Retina (tissue), 1 donor: ENCODE results near the gene HECA.
"Not testable (repeated sequence)": the region's sequence is repeated elsewhere in the genome, so short reads cannot be mapped to it uniquely, and the experiment has no call there.

Experiments
- DNase-seq: peaks from one replicate; pipeline ENCODE4 v3.0.0-alpha.2; 2016

The HECA gene

GRCh38 chr6:139161817-139162284, 27.0 kb downstream of the HECA start:
- DNase-seq, result no peak

GRCh38 chr6:139164001-139164400, 29.1 kb downstream of the HECA start:
- DNase-seq, result no peak

GRCh38 chr6:139165324-139165723, 30.4 kb downstream of the HECA start:
- no peak for DNase-seq

DNA sequence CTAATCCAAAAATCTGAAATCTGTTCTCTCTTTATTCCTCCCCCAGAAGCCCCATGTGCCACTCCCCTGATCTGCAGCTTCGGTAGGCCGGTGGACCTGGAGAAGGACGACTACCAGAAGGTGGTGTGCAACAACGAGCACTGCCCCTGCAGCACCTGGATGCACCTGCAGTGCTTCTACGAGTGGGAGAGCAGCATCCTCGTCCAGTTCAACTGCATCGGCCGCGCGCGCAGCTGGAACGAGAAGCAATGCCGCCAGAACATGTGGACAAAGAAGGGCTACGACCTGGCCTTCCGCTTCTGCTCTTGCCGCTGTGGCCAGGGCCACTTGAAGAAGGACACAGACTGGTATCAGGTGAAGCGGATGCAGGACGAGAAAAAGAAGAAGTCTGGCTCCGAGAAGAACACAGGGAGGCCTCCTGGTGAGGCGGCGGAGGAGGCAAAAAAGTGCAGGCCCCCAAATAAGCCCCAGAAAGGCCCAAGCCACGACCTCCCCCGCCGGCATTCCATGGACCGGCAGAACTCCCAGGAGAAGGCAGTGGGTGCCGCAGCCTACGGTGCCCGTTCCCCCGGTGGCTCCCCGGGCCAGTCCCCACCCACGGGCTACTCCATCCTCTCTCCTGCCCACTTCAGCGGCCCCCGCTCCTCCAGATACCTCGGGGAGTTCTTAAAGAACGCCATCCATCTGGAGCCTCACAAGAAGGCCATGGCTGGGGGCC, 31.5 kb downstream of the HECA start:
- no peak for DNase-seq

- DNase-seq, result no peak
These were observed 32.1 kb downstream of the HECA start for GRCh38 chr6:139166956-139167313.

GRCh38 chr6:139172151-139172550, 37.3 kb downstream of the HECA start:
- no peak for DNase-seq

DNA sequence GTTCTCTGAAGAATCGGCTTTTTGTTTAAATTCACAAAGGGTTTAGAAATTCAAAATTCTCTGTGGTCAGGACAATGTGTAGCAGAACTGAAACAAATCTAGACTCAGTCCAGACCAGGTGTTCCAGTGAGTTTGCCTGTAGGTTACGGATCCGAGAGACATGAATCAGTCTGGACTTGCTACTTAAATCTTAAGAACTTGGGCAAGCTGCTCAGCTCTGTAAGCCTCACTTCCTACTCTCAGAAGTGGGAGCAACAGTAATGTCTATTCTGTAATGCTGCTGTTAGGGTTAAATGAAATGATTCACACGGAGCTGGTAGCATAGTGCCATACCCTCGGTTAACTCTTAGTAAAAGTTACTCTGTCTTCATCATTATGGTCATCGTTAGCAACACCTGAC, 37.7 kb downstream of the HECA start:
- DNase-seq, result no peak

GRCh38 chr6:139173172-139173571, 38.3 kb downstream of the HECA start:
- no peak for DNase-seq

DNA sequence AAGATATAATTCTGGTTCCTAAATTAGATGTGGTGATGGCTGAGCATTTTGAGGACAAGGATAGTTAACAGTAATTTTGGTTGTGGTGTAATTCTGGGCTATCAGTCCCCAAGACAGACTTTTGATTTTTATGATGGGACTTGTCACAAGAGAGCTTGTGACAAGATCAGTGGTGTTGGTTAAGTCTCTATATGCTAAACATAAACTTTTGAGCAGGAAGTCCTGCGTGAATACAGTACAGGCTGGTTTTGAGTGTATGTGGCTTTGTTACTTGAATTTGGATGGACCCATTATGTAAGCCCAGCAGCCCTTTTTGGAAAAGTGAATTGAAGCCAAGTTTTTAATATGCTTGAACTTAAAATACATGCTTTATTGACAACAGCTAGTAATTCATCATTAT, 38.9 kb downstream of the HECA start:
- DNase-seq, result no peak

- no peak for DNase-seq
These were observed 40.1 kb downstream of the HECA start for GRCh38 chr6:139174961-139175360.

- no peak for DNase-seq
These were observed 40.6 kb downstream of the HECA start for GRCh38 chr6:139175389-139175948.

DNA sequence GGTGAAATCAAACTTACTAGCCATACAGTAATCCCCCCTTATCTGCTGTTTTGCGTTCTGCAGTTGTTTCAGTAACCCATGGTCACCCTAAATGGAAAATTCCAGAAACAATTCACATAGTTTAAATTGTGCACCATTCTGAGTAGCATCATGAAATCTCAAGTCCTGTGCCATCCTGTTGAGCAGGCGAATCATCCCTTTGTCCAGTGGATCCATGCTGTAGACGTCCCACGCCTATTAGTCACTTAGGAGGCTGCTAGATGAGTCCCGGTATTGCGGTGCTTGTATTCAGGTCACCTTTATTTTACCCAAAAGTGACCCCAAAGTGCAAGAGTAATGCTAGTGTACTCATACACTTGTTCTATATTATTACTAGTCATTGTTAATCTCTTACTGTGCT, 46.4 kb downstream of the HECA start:
- no peak for DNase-seq

- DNase-seq, result no peak
These were observed 49.2 kb downstream of the HECA start for GRCh38 chr6:139184047-139184446.

DNA sequence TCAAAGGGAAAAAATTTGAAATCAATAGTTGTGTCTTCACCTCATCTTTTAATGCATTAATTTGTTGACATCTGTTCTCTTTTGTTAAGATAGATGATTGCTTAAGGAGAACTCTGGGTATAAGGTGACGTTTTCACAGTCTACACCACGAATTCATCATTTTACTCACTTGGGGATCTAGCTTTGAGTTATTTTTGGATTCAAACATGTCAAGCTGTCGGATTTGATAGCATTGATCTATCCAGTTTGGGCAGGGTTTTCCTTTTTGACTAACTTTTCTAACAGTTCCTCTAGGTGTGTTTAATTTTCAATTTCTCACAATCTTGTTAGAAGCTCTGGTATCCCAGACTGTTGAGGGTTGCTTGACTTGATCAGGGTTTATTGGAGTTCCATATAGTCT, 49.6 kb downstream of the HECA start:
- DNase-seq, result no peak

- DNase-seq, result no peak
These were observed 51.4 kb downstream of the HECA start for GRCh38 chr6:139186242-139186641.

DNA sequence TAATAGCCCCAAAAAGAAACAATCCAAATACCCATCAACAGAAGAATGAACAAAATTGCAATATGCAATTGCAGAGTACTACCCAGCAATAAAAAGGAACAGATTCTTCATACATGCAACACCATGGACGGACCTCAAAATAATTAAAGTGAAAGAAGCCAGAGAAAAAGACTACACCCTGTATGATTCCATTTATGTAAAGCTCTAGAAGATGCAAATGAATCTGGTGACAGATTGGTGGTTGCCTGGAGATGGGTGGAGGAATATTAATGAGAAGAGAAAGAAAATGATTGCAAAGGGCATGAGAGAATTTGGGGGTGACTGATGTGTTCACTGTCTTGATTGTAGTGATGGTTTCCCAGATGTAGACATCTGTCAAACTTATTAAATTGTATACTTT, 51.8 kb downstream of the HECA start:
- DNase-seq, result no peak

DNA sequence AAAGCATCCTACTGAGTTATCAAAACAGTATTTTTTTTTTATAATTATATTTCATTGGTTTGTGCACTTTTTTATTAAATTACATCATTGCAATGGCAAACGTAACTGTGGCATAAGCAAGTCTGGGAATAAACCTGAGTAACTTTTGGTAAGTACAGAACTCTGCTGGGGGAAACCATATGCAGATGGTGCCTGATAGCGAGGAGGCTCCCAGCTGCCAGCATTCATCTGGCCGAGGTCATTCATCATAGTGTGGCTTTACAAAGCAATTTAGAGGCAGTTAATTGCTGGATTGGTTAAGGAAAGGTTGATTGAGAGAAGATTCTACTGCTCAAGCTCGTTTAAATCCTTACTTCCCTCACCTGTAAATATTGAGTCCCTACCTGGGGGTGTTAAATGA, 52.6 kb downstream of the HECA start:
- DNase-seq, result no peak

DNA sequence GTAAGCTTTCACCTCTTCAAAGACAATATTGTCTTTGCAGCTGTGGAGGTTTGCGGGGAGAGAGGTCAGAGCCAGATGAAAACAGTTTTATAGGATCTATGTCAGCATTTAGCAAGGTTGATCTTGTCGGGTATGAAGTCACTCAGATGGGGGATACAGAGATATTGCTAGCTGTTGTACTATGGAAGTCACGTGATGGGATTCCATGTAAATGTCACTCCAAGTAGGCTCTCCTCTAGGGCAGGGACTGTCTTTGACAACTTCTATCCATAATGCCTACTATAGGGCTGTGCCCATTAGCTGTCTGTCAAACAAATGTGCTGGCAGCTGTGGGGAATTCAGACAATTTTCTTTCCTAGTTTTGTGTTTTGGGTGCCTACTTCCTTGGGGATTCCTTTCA, 54.8 kb downstream of the HECA start:
- no peak for DNase-seq

DNA sequence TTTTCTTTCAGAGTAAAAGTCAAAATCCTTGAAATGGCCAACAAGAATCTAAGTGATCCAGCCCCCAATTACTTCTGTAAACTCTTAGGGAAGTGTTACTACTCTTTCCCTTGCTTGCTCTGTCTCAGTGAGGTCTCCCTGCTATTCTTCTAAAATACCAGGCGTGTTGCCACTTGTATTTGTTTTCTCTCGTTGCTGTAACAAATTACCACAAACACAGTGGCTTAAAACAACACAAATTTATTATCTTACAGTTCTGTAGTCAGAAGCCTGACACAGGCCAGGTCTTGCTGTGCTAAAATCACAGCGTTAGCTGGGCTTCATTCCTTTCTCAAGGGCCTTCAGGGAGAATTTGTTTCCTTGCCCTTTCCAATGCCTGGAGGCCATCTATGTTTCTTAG, 59.9 kb downstream of the HECA start:
- DNase-seq, result no peak

DNA sequence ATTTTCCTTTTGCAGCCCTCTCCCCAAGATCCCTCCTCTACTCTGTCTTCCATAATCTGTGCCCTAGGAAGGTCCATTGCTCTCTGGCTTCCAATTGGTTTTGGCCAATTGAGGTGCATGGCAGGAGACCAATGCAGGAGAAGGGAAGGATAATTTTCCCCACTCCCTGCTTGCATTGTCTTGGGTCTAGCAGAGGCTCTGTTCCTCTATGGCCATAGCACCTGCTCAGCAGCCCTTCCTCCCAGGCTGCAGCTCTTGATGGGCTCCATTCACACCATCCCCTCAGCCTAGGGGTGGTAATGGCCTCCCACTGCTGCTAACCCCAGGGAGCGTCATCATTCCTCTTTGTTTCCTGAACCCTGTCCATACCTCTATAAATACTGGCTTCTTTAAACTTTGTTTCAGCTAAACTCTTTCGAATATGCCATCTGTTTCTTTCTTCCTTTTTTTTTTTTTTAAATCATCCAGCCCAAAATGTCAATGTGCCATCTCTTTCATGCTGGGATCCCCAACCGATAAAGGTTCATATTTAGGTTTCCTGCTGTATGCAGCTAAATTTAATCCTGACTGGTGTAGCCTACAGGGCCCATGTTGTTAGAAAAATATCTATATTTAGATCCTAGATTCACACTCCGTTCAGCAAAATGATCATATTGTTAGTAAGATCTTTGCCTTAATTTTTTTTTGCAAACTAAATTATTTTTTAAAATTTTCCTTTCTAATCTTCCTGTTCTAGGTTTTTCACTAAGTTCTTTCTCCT, 63.8 kb downstream of the HECA start:
- no peak for DNase-seq

- no peak for DNase-seq
These were observed 66.5 kb downstream of the HECA start for GRCh38 chr6:139201378-139201777.

GRCh38 chr6:139204978-139205377, 70.1 kb downstream of the HECA start:
- DNase-seq, result no peak

GRCh38 chr6:139205843-139206242, 71.0 kb downstream of the HECA start:
- no peak for DNase-seq

DNA sequence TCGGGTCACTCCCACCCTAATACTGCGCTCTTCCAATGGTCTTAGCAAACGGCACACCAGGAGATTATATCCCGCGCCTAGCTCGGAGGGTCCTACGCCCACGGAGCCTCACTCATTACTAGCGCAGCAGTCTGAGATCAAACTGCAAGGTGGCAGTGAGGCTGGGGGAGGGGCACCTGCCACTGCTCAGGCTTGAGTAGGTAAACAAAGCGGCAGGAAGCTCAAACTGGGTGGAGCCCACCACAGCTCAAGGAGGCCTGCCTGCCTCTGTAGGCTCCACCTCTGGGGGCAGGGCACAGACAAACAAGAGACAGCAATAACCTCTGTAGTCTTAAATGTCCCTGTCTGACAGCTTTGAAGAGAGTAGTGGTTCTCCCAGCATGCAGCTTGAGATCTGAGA, 75.9 kb downstream of the HECA start:
- not testable (repeated sequence) for DNase-seq
